AG09309 (cell line): ENCODE measurements around the gene DCAF15.
"Not testable (repeated sequence)": the region's sequence is repeated elsewhere in the genome, so short reads cannot be mapped to it uniquely, and the experiment has no call there.

Source experiments
- DNase-seq: peaks from one replicate; pipeline ENCODE4 v3.0.0-alpha.2; 2010; ENCODE audit warnings: low read depth
- H3K4me3 ChIP-seq: 2 replicates; pipeline ENCODE4 v1.5.1; 2011; ENCODE audit warnings: mild to moderate bottlenecking, low read depth, low read length, moderate library complexity; ENCODE audit not compliant: control insufficient read depth
- TF ChIP-seq, protein P1 (sequence below): IDR thresholded peaks from 2 replicates; pipeline ENCODE4 v1.5.1; 2011; ENCODE audit warnings: mild to moderate bottlenecking, low read depth, low read length, inconsistent platforms; ENCODE audit not compliant: insufficient read depth, control insufficient read depth; ENCODE audit errors: missing control alignments

The DCAF15 gene

DNA sequence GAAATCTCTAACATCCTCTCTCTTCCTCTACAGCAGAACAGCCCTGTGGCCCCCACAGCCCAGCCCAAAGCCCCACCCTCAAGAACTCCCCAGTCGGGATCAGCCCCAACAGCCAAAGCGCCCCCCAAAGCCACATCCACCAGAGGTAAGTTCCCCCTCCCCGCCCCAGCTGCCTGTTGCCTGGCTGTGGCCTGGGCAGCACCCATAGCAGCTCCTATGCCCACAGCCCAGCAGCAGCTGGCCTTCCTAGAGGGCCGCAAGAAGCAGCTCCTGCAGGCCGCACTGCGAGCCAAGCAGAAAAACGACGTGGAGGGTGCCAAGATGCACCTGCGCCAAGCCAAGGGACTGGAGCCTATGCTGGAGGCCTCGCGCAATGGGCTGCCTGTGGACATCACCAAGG, 31.8 kb upstream of the DCAF15 start:
- TF ChIP-seq, protein P1, sequence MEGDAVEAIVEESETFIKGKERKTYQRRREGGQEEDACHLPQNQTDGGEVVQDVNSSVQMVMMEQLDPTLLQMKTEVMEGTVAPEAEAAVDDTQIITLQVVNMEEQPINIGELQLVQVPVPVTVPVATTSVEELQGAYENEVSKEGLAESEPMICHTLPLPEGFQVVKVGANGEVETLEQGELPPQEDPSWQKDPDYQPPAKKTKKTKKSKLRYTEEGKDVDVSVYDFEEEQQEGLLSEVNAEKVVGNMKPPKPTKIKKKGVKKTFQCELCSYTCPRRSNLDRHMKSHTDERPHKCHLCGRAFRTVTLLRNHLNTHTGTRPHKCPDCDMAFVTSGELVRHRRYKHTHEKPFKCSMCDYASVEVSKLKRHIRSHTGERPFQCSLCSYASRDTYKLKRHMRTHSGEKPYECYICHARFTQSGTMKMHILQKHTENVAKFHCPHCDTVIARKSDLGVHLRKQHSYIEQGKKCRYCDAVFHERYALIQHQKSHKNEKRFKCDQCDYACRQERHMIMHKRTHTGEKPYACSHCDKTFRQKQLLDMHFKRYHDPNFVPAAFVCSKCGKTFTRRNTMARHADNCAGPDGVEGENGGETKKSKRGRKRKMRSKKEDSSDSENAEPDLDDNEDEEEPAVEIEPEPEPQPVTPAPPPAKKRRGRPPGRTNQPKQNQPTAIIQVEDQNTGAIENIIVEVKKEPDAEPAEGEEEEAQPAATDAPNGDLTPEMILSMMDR = no peak
- no peak for DNase-seq
- no peak overlapping the region for H3K4me3 ChIP-seq

DNA sequence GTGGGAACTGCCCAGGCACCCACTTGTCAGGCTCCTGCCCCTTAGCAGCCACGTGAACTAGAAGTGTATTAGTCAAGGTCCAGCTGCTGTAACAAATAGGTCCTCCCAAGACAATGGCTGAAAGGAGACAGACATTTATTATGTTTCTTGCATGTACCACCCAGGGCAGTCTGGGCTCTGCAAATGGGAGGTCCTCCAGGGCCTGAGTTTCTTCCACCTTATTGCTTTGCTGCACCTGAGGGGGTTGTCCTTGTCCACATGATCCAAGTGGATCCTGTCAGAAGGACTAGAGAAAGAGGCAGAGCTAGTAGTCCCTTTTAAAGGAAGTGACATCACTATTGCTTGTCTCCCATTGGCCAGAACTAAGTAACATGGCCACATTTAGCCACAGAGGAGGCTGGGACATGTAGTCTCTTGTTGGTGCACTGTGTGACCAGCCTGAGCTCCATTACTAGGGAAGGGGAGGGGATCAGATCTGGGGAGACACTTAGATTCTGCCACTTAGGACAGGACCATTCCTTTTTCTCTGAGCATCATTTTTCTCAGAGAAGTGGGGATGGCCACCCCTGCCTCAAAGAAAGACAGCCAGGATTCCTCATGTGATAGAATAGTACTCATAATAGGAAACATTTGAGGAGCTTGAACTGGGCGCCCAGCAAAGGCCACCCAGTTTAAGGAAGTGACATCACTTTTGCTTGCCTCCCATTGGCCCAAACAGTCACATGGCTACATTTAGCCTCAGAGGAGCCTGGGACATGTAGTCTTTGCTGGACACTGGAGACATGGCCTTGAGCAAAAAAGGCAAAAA, 31.2 kb upstream of the DCAF15 start:
- TF ChIP-seq, protein P1 = no peak
- H3K4me3 ChIP-seq = no peak overlapping the region
- DNase-seq = no peak

DNA sequence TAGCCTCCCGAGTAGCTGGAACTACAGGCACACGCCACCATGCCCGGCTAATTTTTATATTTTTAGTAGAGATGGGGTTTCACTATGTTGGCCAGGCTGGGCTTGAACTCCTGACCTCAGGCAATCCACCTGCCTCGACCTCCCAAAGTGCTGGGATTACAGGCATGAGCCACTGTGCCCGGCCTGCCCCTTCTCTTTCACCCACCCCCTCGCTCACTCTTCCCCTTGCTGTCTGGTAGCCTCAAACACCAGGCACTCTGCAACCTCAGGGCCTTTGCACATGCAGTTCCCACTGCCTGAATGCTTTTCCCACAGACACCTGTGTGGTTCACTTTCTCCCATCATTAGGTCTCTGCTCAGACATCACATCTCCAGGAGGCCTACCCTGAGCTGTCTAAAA, 30.2 kb upstream of the DCAF15 start:
- not testable (repeated sequence) for DNase-seq, H3K4me3 ChIP-seq

DNA sequence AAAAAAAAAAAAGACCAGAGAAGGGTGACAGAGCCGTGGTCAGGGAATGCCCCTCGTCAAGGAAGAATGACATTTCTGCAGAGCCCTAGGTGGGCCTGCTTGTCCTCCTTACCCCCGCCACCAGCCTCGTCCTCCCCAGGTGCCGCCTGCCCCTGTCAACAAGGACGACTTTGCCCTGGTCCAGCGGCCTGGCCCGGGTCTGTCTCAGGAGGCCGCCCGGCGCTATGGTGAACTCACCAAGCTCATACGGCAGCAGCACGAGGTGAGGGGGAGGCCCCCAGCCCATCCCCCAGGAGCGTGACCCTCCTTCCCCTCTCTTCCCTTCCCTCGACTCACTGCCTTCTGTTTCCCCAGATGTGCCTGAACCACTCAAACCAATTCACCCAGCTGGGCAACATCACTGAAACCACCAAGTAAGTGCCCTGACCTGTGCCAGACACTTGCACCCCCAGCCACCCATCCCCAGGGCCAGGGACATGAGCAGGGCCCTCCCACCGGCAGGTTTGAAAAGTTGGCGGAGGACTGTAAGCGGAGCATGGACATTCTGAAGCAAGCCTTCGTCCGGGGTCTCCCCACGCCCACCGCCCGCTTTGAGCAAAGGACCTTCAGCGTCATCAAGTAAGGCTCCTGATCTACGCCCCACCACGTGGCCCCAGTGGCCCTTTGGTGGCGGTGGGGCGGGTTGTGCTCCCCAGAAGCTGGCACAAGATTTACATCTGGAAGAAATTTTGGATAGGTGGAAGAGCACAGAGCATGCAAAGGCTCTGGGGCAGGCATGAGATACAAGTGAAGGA, 28.9 kb upstream of the DCAF15 start:
- no peak overlapping the region for H3K4me3 ChIP-seq
- no peak for DNase-seq
- TF ChIP-seq, protein P1 = no peak

DNA sequence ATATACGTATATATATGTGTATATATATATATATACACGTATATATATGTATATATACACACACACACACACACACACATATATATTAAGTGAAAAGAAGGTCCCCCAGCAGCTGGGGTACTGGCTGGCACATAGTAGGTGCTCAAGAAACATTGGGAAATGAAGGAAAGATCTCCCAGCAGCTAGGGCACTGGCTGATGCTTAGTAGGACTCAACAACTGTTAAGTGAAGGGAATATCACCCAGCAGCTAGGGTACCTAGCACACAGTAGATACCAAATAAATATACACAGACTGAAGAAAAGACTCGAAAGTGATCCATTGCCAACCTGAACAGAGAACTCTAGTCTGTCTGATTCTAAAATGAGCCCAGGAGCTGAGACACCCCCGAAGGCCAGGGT, 26.3 kb upstream of the DCAF15 start:
- DNase-seq = no peak
- H3K4me3 ChIP-seq = no peak overlapping the region
- TF ChIP-seq, protein P1 = no peak

DNA sequence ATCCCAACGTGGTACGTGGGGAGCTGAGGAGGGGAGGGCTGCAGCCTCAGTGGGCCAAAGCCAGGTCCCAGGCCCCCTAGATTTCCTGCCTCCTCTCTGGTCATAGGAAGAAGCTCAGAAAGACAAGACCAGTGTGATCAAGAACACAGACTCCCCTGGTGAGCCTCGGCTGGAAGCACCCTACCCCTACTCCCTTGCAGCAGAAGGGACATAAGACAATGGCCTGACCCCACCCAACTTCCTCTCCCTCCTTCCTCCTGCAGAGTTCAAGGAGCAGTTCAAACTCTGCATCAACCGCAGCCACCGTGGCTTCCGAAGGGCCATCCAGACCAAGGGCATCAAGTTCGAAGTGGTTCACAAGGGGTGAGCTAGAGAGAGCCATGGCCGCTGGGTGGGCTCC, 25.6 kb upstream of the DCAF15 start:
- H3K4me3 ChIP-seq = no peak overlapping the region
- no peak for DNase-seq
- TF ChIP-seq, protein P1 = no peak

DNA sequence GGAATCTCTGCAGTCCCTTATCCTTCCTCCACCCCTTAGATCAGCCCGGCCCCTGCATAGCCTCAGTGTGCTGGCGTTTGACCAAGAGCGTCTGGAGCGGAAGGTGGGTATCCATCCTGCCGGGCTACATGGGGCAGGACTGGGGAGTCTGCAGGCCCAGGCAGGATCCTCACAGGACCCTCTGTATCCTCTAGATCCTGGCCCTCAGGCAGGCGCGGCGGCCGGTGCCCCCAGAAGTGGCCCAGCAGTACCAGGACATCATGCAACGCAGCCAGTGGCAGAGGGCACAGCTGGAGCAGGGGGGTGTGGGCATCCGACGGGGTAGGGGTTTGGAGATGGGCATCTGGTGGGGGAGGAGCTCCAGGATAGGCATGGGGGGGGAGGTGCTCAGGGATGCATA, 23.0 kb upstream of the DCAF15 start:
- no peak overlapping the region for H3K4me3 ChIP-seq
- no peak for DNase-seq
- TF ChIP-seq, protein P1 = no peak
